Measurements from ENCODE around the gene CAPN5.

DNA sequence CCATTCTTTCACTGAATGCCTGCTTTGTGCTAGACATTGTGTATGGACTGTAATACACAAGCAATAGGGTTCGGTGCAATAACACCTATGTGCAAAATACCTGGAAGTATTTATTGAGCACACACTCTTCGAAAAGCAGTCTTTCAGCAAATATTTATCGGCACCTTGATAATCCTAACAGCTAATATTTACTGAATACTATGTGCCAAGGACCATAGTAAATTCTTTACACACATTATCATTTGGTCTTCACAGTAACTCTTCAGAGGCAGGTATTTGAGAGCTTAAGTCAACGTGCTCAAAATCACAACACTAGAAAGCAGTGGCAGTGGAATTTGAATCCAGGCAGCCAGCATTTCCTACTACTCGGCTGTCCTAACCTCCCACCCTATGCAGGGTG is 30.4 kb upstream of the CAPN5 start:
- TF ChIP-seq CTCF (IDR thresholded peaks at IDR 0.05) (no peak), POLR2AphosphoS5 (IDR thresholded peaks at IDR 0.05; ENCODE audit: low read depth, low read length) (no peak)
- TF ChIP-seq, protein P1, sequence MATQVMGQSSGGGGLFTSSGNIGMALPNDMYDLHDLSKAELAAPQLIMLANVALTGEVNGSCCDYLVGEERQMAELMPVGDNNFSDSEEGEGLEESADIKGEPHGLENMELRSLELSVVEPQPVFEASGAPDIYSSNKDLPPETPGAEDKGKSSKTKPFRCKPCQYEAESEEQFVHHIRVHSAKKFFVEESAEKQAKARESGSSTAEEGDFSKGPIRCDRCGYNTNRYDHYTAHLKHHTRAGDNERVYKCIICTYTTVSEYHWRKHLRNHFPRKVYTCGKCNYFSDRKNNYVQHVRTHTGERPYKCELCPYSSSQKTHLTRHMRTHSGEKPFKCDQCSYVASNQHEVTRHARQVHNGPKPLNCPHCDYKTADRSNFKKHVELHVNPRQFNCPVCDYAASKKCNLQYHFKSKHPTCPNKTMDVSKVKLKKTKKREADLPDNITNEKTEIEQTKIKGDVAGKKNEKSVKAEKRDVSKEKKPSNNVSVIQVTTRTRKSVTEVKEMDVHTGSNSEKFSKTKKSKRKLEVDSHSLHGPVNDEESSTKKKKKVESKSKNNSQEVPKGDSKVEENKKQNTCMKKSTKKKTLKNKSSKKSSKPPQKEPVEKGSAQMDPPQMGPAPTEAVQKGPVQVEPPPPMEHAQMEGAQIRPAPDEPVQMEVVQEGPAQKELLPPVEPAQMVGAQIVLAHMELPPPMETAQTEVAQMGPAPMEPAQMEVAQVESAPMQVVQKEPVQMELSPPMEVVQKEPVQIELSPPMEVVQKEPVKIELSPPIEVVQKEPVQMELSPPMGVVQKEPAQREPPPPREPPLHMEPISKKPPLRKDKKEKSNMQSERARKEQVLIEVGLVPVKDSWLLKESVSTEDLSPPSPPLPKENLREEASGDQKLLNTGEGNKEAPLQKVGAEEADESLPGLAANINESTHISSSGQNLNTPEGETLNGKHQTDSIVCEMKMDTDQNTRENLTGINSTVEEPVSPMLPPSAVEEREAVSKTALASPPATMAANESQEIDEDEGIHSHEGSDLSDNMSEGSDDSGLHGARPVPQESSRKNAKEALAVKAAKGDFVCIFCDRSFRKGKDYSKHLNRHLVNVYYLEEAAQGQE (IDR thresholded peaks at IDR 0.05; ENCODE audit: insufficient read depth in 1 of 2, low read depth in 2 of 2, low read length in 1 of 2) = no peak
